IMR-90 (cell line): ENCODE data around the gene CDK15. TPM values are rescaled to one million over a fixed set of nuclear protein-coding genes. Genes with fewer than 3 reads are reported as not detected.

Experiments
- ATAC-seq: fragments of 200-7000 bp; cut with Tn5 transposase; 2 replicates; pipeline ENCODE4 v1.9.1; 2020; ENCODE audit warnings: low read depth, mild to moderate bottlenecking, moderate library complexity
- BruUV-seq: library from RNA; stranded (reverse); fragments of 400-500 nt; replicated peaks from 2 replicates; lab custom pipeline; 2021; lab: Mats Ljungman, UMichigan
- CTCF ChIA-PET: fragments of 300-600 bp; formaldehyde crosslinking; extraction: SDS; loops from one replicate; lab custom pipeline; 2021; ENCODE audit warnings: antibody characterized with exemption; lab: Yijun Ruan, JAX
- POLR2A ChIA-PET: fragments of 300-600 bp; sonication (Branson Sonifier 250); formaldehyde crosslinking; loops from one replicate; lab custom pipeline; 2022; ENCODE audit warnings: antibody characterized with exemption; ENCODE audit not compliant: unreplicated experiment; lab: Charles Lee
- DNase-seq: peaks from one replicate; pipeline ENCODE4 v3.0.0; 2013
- H2AFZ ChIP-seq: replicated peaks from 2 replicates; pipeline ENCODE3; 2013; ENCODE audit warnings: low read length, mild to moderate bottlenecking; ENCODE audit not compliant: poor library complexity
- H2AK5ac ChIP-seq: 2 replicates; pipeline ENCODE4 v1.6.1; 2013; ENCODE audit warnings: low read depth, low read length, inconsistent platforms
- H2AK9ac ChIP-seq: replicated peaks from 2 replicates; pipeline ENCODE3; 2013; ENCODE audit warnings: mild to moderate bottlenecking, low read depth, low read length, moderate library complexity; ENCODE audit not compliant: poor library complexity
- H2BK120ac ChIP-seq: 2 replicates; pipeline ENCODE4 v1.6.1; 2013; ENCODE audit warnings: low read depth, low read length, inconsistent platforms
- H2BK15ac ChIP-seq: 3 replicates; pipeline ENCODE4 v1.6.1; 2013; ENCODE audit warnings: low read depth, low read length, inconsistent platforms
- H2BK20ac ChIP-seq: 2 replicates; pipeline ENCODE4 v1.6.1; 2013; ENCODE audit warnings: low read depth, mild to moderate bottlenecking, inconsistent platforms, low read length, moderate library complexity
- H2BK5ac ChIP-seq: 2 replicates; pipeline ENCODE4 v1.6.1; 2013; ENCODE audit warnings: mild to moderate bottlenecking, low read depth, low read length, inconsistent platforms; ENCODE audit not compliant: poor library complexity, severe bottlenecking
- H3K14ac ChIP-seq: replicated peaks from 2 replicates; pipeline ENCODE4 v1.6.1; 2013; ENCODE audit warnings: low read depth, low read length, inconsistent platforms
- H3K18ac ChIP-seq: 2 replicates; pipeline ENCODE4 v1.6.1; 2013; ENCODE audit warnings: low read depth, low read length, control low read depth
- H3K23ac ChIP-seq: 2 replicates; pipeline ENCODE4 v1.6.1; 2013; ENCODE audit warnings: low read depth, low read length, inconsistent platforms
- H3K27ac ChIP-seq: 2 replicates; pipeline ENCODE4 v1.5.1; 2013; ENCODE audit warnings: mild to moderate bottlenecking, control low read depth, low read length; ENCODE audit not compliant: insufficient read depth
- H3K27me3 ChIP-seq: 2 replicates; pipeline ENCODE4 v1.6.1; 2013; ENCODE audit warnings: low read length; ENCODE audit not compliant: control insufficient read depth, insufficient read depth
- H3K36me3 ChIP-seq: 2 replicates; pipeline ENCODE4 v1.6.1; 2013; ENCODE audit warnings: low read length, mixed read lengths; ENCODE audit not compliant: control insufficient read depth, insufficient read depth
- H3K4ac ChIP-seq: 2 replicates; pipeline ENCODE4 v1.6.1; 2013; ENCODE audit warnings: low read depth, low read length, inconsistent platforms
- H3K4me1 ChIP-seq: 2 replicates; pipeline ENCODE4 v1.6.1; 2013; ENCODE audit warnings: low read length, mixed read lengths; ENCODE audit not compliant: control insufficient read depth, insufficient read depth
- H3K4me2 ChIP-seq: 2 replicates; pipeline ENCODE4 v1.6.1; 2013; ENCODE audit warnings: low read depth, mild to moderate bottlenecking, control low read depth, low read length, moderate library complexity
- H3K4me3 ChIP-seq: 2 replicates; pipeline ENCODE4 v1.5.1; 2013; ENCODE audit warnings: low read depth, mild to moderate bottlenecking, control low read depth, low read length, moderate library complexity; ENCODE audit not compliant: insufficient read depth
- H3K56ac ChIP-seq: 2 replicates; pipeline ENCODE4 v1.6.1; 2013; ENCODE audit warnings: low read length, inconsistent platforms; ENCODE audit not compliant: insufficient read depth; ENCODE audit errors: extremely low read depth
- H3K79me1 ChIP-seq, 2 experiments: 2 replicates each; pipeline ENCODE4 v1.6.1; 2013; ENCODE audit warnings: low read length in 2 of 2, inconsistent platforms in 1 of 2, low read depth in 1 of 2
- H3K9ac ChIP-seq: 2 replicates; pipeline ENCODE4 v1.6.1; 2013; ENCODE audit warnings: low read depth, low read length, control low read depth
- H3K9me1 ChIP-seq: 2 replicates; pipeline ENCODE4 v1.6.1; 2013; ENCODE audit warnings: low read length, inconsistent platforms; ENCODE audit not compliant: insufficient read depth
- H3K9me3 ChIP-seq: 2 replicates; pipeline ENCODE4 v1.6.1; 2013; ENCODE audit warnings: low read length; ENCODE audit not compliant: control insufficient read depth, insufficient read depth
- H4K20me1 ChIP-seq: 2 replicates; pipeline ENCODE4 v1.6.1; 2013; ENCODE audit warnings: low read length, inconsistent platforms; ENCODE audit not compliant: insufficient read depth
- H4K5ac ChIP-seq: 2 replicates; pipeline ENCODE4 v1.6.1; 2013; ENCODE audit warnings: mild to moderate bottlenecking, low read depth, low read length, control low read depth
- H4K8ac ChIP-seq, 2 experiments: 2 replicates each; pipeline ENCODE4 v1.6.1; 2013; ENCODE audit warnings: low read depth in 2 of 2, low read length in 2 of 2, control low read depth in 1 of 2, inconsistent platforms in 1 of 2
- H4K91ac ChIP-seq: 2 replicates; pipeline ENCODE4 v1.6.1; 2013; ENCODE audit warnings: low read depth, low read length, inconsistent platforms; ENCODE audit not compliant: insufficient read depth
- BHLHE40 ChIP-seq: fragments of 150-350 bp; IDR thresholded peaks from 2 replicates; pipeline ENCODE4 v1.6.1; 2016; ENCODE audit warnings: mild to moderate bottlenecking, low read depth, low read length
- CEBPB ChIP-seq: IDR thresholded peaks from 2 replicates; pipeline ENCODE4 v1.6.1; 2012; ENCODE audit warnings: low read depth, low read length, improper control_type of control experiment
- CHD1 ChIP-seq: IDR thresholded peaks from 2 replicates; pipeline ENCODE4 v1.6.1; 2012; ENCODE audit warnings: low read depth, low read length, improper control_type of control experiment
- FOS ChIP-seq: fragments of 150-350 bp; IDR thresholded peaks from 2 replicates; pipeline ENCODE4 v1.6.1; 2016; ENCODE audit warnings: low read depth, low read length
- MAFK ChIP-seq: IDR thresholded peaks from 2 replicates; pipeline ENCODE4 v1.6.1; 2012; ENCODE audit warnings: low read depth, low read length, improper control_type of control experiment
- MAZ ChIP-seq: IDR thresholded peaks from 2 replicates; pipeline ENCODE4 v1.6.1; 2012; ENCODE audit warnings: low read depth, mild to moderate bottlenecking, low read length, improper control_type of control experiment, moderate library complexity, borderline replicate concordance
- MXI1 ChIP-seq: IDR thresholded peaks from 2 replicates; pipeline ENCODE4 v1.6.1; 2012; ENCODE audit warnings: low read depth, mild to moderate bottlenecking, low read length, moderate library complexity, borderline replicate concordance
- NFE2L2 ChIP-seq: fragments of 150-350 bp; IDR thresholded peaks from 2 replicates; pipeline ENCODE4 v1.6.1; 2016; ENCODE audit warnings: low read depth, mild to moderate bottlenecking, low read length
- POLR2A ChIP-seq: IDR thresholded peaks from 2 replicates; pipeline ENCODE4 v1.6.1; 2012; ENCODE audit warnings: mild to moderate bottlenecking, low read depth, low read length
- RAD21 ChIP-seq: IDR thresholded peaks from 2 replicates; pipeline ENCODE4 v1.6.1; 2012; ENCODE audit warnings: low read length, improper control_type of control experiment
- RCOR1 ChIP-seq: IDR thresholded peaks from 2 replicates; pipeline ENCODE4 v1.6.1; 2012; ENCODE audit warnings: mild to moderate bottlenecking, low read length, improper control_type of control experiment; ENCODE audit not compliant: insufficient replicate concordance
- RFX5 ChIP-seq: IDR thresholded peaks from 2 replicates; pipeline ENCODE4 v1.8.0; 2012; ENCODE audit warnings: low read depth, mild to moderate bottlenecking, low read length, moderate library complexity
- SMC3 ChIP-seq: fragments of 150-350 bp; IDR thresholded peaks from 2 replicates; pipeline ENCODE4 v1.6.1; 2016; ENCODE audit warnings: low read depth, mild to moderate bottlenecking, antibody characterized with exemption, low read length, moderate library complexity
- WGBS, 2 experiments: methylation state at CpG; one replicate each; pipeline versions ENCODE4 v1.1.5 to v1.1.7; 2013; ENCODE audit warnings: missing lambda C conversion rate in 2 of 2; ENCODE audit not compliant: insufficient read length in 1 of 2; ENCODE audit errors: extremely low coverage in 2 of 2; 5-methylcytosine and 5-hydroxymethylcytosine counted together
- dilution Hi-C: fragments of 300-500 bp; cut with HindIII; formaldehyde crosslinking; loops from one replicate; pipeline ENCODE4 v1.14.3; 2018; ENCODE audit warnings: low sequenced_read_pairs; ENCODE audit not compliant: unreplicated experiment
- in situ Hi-C: fragments of 300-500 bp; cut with MboI; formaldehyde crosslinking; loops from 3 replicates; pipeline ENCODE4 v1.14.3; 2019; ENCODE audit warnings: low sequenced_read_pairs, inconsistent platforms, mixed read lengths
- intact Hi-C: fragments of 100-400 bp; cut with micrococcal nuclease; formaldehyde crosslinking; loops from 2 replicates; pipeline ENCODE4 v1.10.0; 2022
- polyA plus RNA-seq, 3 experiments: library from polyadenylated mRNA; depleted of rRNA; stranded (reverse); fragments of >200 nt; gene quantifications; 2 replicates each; pipeline ENCODE4 v1.2.3, GENCODE V29; 2012; ENCODE audit warnings: low replicate concordance in 1 of 3
- total RNA-seq: library from RNA; depleted of rRNA; stranded (reverse); fragments of >200 nt; gene quantifications from 2 replicates; pipeline ENCODE4 v1.2.3, GENCODE V29; 2012
- TF ChIP-seq, protein P1 (sequence below): fragments of 150-350 bp; IDR thresholded peaks from 2 replicates; pipeline ENCODE4 v1.6.1; 2017; ENCODE audit warnings: mild to moderate bottlenecking, antibody characterized with exemption, low read length, low read depth
- TF ChIP-seq, protein P2 (sequence below): conservative IDR thresholded peaks from 2 replicates; pipeline ENCODE4 v1.5.1; 2012; ENCODE audit warnings: mild to moderate bottlenecking, low read depth, low read length, improper control_type of control experiment
- TF ChIP-seq, protein P3 (sequence below): fragments of 150-350 bp; IDR thresholded peaks from 2 replicates; pipeline ENCODE4 v1.6.1; 2016; ENCODE audit warnings: low read depth, mild to moderate bottlenecking, low read length, moderate library complexity, borderline replicate concordance

Gene CDK15
- total and polyA plus RNA-seq, 2 of the 4 experiments (the other 2 are of a cell fraction) = 16.1 to 33.0 TPM

DNA sequence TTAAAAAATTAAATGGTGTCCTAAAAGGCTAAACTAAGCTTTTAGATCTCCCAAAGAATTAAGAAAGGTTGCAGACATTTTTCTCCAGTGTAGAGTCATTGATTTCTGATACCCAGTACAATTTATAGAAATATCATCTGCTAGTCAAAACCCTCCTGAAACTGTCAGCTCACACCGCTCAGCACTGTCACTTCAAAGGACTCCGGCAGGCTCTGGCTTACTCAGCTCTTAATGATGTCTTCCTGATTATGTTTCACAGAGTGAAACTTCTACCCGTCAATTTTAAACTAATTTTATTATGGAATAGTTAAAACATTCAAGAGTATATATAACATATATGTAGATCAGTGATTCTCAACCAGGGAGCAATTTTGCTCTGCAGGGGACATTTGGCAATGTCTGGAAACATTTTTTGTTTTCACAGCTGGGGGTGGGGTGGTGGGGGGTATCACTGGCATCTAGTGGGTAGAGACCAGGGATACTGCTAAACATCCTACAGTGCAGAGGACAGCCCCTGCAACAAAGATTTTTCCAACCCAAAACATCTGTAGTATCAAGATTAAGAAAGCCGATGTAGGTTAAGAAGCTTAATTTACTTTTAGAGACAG lies 31.6 kb downstream of the CDK15 start:
- H3K14ac ChIP-seq = no peak overlapping the region
- no peaks in the 10 kb centered on the region; the same call in 1 of the 2 replicates for H3K36me3 ChIP-seq
- no peak overlapping the region; the same call in 1 of the 2 replicates for H4K5ac ChIP-seq
- H3K4me3 ChIP-seq = no peak overlapping the region
- ChIA-PET POLR2A (no interaction called here), CTCF (no interaction called here)
- H2AFZ ChIP-seq = no peak overlapping the region
- intact Hi-C loops = no loop called here
- peaks cover 5% of the 10 kb centered on the region for H3K9me3 ChIP-seq
- DNase-seq = no peak
- H3K4ac ChIP-seq = peak overlapping the region; percentile 63
- H3K4me2 ChIP-seq = no peak overlapping the region
- peak overlapping the region; percentile 12; the same call in 1 of the 2 replicates for H2BK20ac ChIP-seq
- H3K79me1 ChIP-seq = peaks cover 0 to 3% of the 10 kb centered on the region in 2 experiments; a peak in 1 of 4 replicates
- BruUV-seq = no TSS peak
- H3K18ac ChIP-seq = peak overlapping the region; percentile 46; the same call in 1 of the 2 replicates
- peak overlapping the region; percentile 79; the same call in 1 of the 2 replicates for H2BK120ac ChIP-seq
- H3K27ac ChIP-seq = no peak overlapping the region
- H2BK5ac ChIP-seq = peak overlapping the region; percentile 13
- H3K56ac ChIP-seq = no peak overlapping the region
- no peaks in the 10 kb centered on the region for H4K20me1 ChIP-seq
- H4K8ac ChIP-seq = peak overlapping the region; percentile 56 to 71; a peak in 1 of 4 replicates
- H3K9ac ChIP-seq = no peak overlapping the region
- H3K4me1 ChIP-seq = peaks cover 7% of the 10 kb centered on the region
- TF ChIP-seq, protein P1, sequence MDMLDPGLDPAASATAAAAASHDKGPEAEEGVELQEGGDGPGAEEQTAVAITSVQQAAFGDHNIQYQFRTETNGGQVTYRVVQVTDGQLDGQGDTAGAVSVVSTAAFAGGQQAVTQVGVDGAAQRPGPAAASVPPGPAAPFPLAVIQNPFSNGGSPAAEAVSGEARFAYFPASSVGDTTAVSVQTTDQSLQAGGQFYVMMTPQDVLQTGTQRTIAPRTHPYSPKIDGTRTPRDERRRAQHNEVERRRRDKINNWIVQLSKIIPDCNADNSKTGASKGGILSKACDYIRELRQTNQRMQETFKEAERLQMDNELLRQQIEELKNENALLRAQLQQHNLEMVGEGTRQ = no peak
- no peak for TF ChIP-seq MXI1
- TF ChIP-seq RAD21 = no peak
- no peak for TF ChIP-seq SMC3
- TF ChIP-seq NFE2L2 = no peak
- TF ChIP-seq BHLHE40 = no peak
- TF ChIP-seq, protein P2, sequence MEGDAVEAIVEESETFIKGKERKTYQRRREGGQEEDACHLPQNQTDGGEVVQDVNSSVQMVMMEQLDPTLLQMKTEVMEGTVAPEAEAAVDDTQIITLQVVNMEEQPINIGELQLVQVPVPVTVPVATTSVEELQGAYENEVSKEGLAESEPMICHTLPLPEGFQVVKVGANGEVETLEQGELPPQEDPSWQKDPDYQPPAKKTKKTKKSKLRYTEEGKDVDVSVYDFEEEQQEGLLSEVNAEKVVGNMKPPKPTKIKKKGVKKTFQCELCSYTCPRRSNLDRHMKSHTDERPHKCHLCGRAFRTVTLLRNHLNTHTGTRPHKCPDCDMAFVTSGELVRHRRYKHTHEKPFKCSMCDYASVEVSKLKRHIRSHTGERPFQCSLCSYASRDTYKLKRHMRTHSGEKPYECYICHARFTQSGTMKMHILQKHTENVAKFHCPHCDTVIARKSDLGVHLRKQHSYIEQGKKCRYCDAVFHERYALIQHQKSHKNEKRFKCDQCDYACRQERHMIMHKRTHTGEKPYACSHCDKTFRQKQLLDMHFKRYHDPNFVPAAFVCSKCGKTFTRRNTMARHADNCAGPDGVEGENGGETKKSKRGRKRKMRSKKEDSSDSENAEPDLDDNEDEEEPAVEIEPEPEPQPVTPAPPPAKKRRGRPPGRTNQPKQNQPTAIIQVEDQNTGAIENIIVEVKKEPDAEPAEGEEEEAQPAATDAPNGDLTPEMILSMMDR = no peak
- TF ChIP-seq FOS = no peak
- TF ChIP-seq MAFK = no peak
- TF ChIP-seq MAZ = no peak
- no peak for TF ChIP-seq RFX5
- TF ChIP-seq RCOR1 = no peak
- no peak for TF ChIP-seq CHD1
- no peak for TF ChIP-seq CEBPB
- no peak for TF ChIP-seq POLR2A
- TF ChIP-seq, protein P3, sequence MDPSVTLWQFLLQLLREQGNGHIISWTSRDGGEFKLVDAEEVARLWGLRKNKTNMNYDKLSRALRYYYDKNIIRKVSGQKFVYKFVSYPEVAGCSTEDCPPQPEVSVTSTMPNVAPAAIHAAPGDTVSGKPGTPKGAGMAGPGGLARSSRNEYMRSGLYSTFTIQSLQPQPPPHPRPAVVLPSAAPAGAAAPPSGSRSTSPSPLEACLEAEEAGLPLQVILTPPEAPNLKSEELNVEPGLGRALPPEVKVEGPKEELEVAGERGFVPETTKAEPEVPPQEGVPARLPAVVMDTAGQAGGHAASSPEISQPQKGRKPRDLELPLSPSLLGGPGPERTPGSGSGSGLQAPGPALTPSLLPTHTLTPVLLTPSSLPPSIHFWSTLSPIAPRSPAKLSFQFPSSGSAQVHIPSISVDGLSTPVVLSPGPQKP = no peak
- H3K23ac ChIP-seq = no peak overlapping the region
- no peak overlapping the region for H2AK9ac ChIP-seq
- WGBS, 2 experiments = no CpG with 5 or more reads among the region's 4 CpGs
- dilution Hi-C loops = no loop called here
- H4K91ac ChIP-seq = no peak overlapping the region
- no peaks in the 10 kb centered on the region for H3K27me3 ChIP-seq
- in situ Hi-C loops = no loop called here
- ATAC-seq = peak; percentile 33; the same call in 1 of the 2 replicates
- H2AK5ac ChIP-seq = peak overlapping the region; percentile 81; the same call in 1 of the 2 replicates
- H3K9me1 ChIP-seq = no peaks in the 10 kb centered on the region
- no peak overlapping the region for H2BK15ac ChIP-seq
